NCI-H510A treated with DMSO at 0.1 percent for 48 hours (cell line): ENCODE data around the gene PID1.

Experiments
- DNase-seq: peaks from one replicate; lab custom pipeline; 2025; lab: John Stamatoyannopoulos, UW

PID1 gene

GRCh38 chr2:229164545-229165249 lies 106.4 kb downstream of the PID1 start:
- peak; percentile 13 for DNase-seq

GRCh38 chr2:229163893-229164292 lies 107.2 kb downstream of the PID1 start:
- DNase-seq, result no peak

- DNase-seq, result no peak
Observed at GRCh38 chr2:229162015-229162414, 109.1 kb downstream of the PID1 start.

GRCh38 chr2:229160984-229161383 lies 110.1 kb downstream of the PID1 start:
- no peak for DNase-seq

- DNase-seq, result no peak
Observed at GRCh38 chr2:229160180-229160579, 110.9 kb downstream of the PID1 start.

GRCh38 chr2:229159405-229159804 lies 111.7 kb downstream of the PID1 start:
- no peak for DNase-seq

- no peak for DNase-seq
Observed at GRCh38 chr2:229154381-229154780, 116.7 kb downstream of the PID1 start.

- no peak for DNase-seq
Observed at GRCh38 chr2:229153951-229154350, 117.1 kb downstream of the PID1 start.

GRCh38 chr2:229153267-229153666 lies 117.8 kb downstream of the PID1 start:
- DNase-seq, result no peak

- no peak for DNase-seq
Observed at GRCh38 chr2:229152674-229153073, 118.4 kb downstream of the PID1 start.

GRCh38 chr2:229150317-229150716 lies 120.8 kb downstream of the PID1 start:
- DNase-seq, result peak; percentile 4

- DNase-seq, result no peak
Observed at GRCh38 chr2:229141424-229142025, 129.6 kb downstream of the PID1 start.

GRCh38 chr2:229137639-229138038 lies 133.4 kb downstream of the PID1 start:
- no peak for DNase-seq

- no peak for DNase-seq
Observed at GRCh38 chr2:229137066-229137465, 134.0 kb downstream of the PID1 start.

GRCh38 chr2:229133155-229133772 lies 137.8 kb downstream of the PID1 start:
- peak; percentile 92 for DNase-seq

- DNase-seq, result no peak
Observed at GRCh38 chr2:229132236-229132635, 138.9 kb downstream of the PID1 start.

- DNase-seq, result no peak
Observed at GRCh38 chr2:229130522-229130921, 140.6 kb downstream of the PID1 start.

GRCh38 chr2:229129738-229130371 lies 141.2 kb downstream of the PID1 start:
- no peak for DNase-seq

- no peak for DNase-seq
Observed at GRCh38 chr2:229127471-229127870, 143.6 kb downstream of the PID1 start.

GRCh38 chr2:229126066-229126465 lies 145.0 kb downstream of the PID1 start:
- DNase-seq, result no peak

- no peak for DNase-seq
Observed at GRCh38 chr2:229124136-229124535, 147.0 kb downstream of the PID1 start.

- no peak for DNase-seq
Observed at GRCh38 chr2:229118927-229119326, 152.2 kb downstream of the PID1 start.

GRCh38 chr2:229118336-229118735 lies 152.8 kb downstream of the PID1 start:
- no peak for DNase-seq
